ENCODE data around the gene CNTN2. TPM values are rescaled to one million over a fixed set of nuclear protein-coding genes. Genes with fewer than 3 reads are reported as not detected.

Gene CNTN2
- total RNA-seq, 4 donors from 2014 or later = 0.19 TPM; not detected in 3

- TF ChIP-seq CTCF (IDR thresholded peaks at IDR 0.05; ENCODE audit: low read depth) = no peak
Observed at GRCh38 chr1:205118752-205119151, 75.7 kb downstream of the CNTN2 start.

- TF ChIP-seq CTCF (IDR thresholded peaks at IDR 0.05; ENCODE audit: low read depth) = no peak
Observed at GRCh38 chr1:205121660-205122488, 78.9 kb downstream of the CNTN2 start, which contains the start of gene RBBP5. Gene RBBP5 (minus strand): TSS chr1:205121978. CDS start chr1:205121873, 105 bp downstream.

GRCh38 chr1:205122489-205122882 is 79.5 kb downstream of the CNTN2 start:
- no peak for TF ChIP-seq CTCF (IDR thresholded peaks at IDR 0.05; ENCODE audit: low read depth)

GRCh38 chr1:205124726-205125125 is 81.7 kb downstream of the CNTN2 start:
- TF ChIP-seq CTCF (IDR thresholded peaks at IDR 0.05; ENCODE audit: low read depth) = no peak

- TF ChIP-seq CTCF (IDR thresholded peaks at IDR 0.05; ENCODE audit: low read depth) = no peak
Observed at GRCh38 chr1:205127646-205128045, 84.6 kb downstream of the CNTN2 start.

Other genes with a start within 250 kb of the CNTN2 start
- 1 to 10 TPM in 2 of 4 donors, under 1 TPM in 2; 0.68 to 2.8 (median 1.7) TPM for gene NFASC, start 172.3 kb upstream of the CNTN2 start, total RNA-seq
- gene TMEM81, start 41.2 kb downstream of the CNTN2 start, total RNA-seq = 1 to 10 TPM; 2.4 to 3.1 (median 2.8) TPM
- gene RBBP5, start 78.8 kb downstream of the CNTN2 start, total RNA-seq = 10 to 100 TPM; 13.8 to 25.5 (median 14.6) TPM
- 10 to 100 TPM in 3 of 4 donors, 1 to 10 TPM in 1; 7.2 to 12.3 (median 11.0) TPM for gene DSTYK, start 168.5 kb downstream of the CNTN2 start, total RNA-seq
- 1 to 10 TPM in 3 of 4 donors, under 1 TPM in 1; 0.33 to 2.1 (median 1.1) TPM for gene TMCC2, start 184.7 kb downstream of the CNTN2 start, total RNA-seq

All from subcutaneous adipose tissue (tissue), 4 donors.